GM06990 (cell line): ENCODE data around the gene DCXR.

ENCODE experiments used
- DNase-seq: peaks from one replicate; pipeline ENCODE4 v3.0.0-alpha.2; 2011; ENCODE audit not compliant: insufficient read length; ENCODE audit errors: extremely low read depth
- H3K27me3 ChIP-seq: replicated peaks from 2 replicates; pipeline ENCODE4 v1.6.0; 2011; ENCODE audit warnings: low read length; ENCODE audit not compliant: control insufficient read depth, insufficient read depth
- H3K36me3 ChIP-seq: 2 replicates; pipeline ENCODE4 v1.5.1; 2011; ENCODE audit warnings: low read length; ENCODE audit not compliant: control insufficient read depth, insufficient read depth
- H3K4me3 ChIP-seq: replicated peaks from 2 replicates; pipeline ENCODE4 v1.5.1; 2011; ENCODE audit warnings: low read depth, mild to moderate bottlenecking, control low read depth, low read length
- TF ChIP-seq, protein P1 (sequence below): IDR thresholded peaks from 2 replicates; pipeline ENCODE4 v1.5.1; 2011; ENCODE audit warnings: low read length, control low read depth, mild to moderate bottlenecking, inconsistent platforms; ENCODE audit not compliant: insufficient read depth, poor library complexity, severe bottlenecking

DCXR gene

DNA sequence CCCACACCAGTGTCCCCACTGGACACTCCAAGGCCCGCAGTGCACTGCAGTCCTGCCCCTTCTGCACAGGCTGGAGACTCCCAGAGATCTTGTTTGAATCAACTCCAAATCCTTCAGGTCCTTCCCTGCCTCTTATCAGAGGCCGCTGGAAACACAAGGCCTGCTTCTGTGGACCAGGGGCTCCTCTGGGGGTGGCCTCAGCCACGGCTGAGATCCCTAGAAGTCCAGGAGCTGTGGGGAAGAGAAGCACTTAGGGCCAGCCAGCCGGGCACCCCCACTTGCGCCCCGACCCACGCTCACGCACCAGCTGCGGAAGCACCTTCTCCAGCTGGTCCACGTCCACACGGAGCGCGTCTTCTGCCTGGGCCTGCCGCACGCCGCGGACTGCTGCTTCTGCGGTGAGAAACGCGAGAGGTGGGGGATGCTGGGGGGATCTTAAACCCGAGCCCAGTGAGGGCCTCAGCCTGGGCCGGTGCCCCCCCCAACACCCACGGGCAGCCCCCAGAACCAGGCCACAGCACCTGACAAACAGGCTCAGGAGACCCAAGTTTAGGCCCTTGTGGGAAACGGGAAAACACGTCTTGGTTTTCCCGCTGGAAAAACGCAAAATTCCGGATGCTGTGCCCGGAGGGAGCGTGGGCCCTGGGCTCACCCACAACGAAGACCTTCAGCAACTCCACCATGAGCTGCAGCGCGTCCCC is 18.4 kb downstream of the DCXR start:
- DNase-seq: no peak
- Histone ChIP-seq H3K4me3 (no peak overlapping the region), H3K36me3 (no peaks in the 10 kb centered on the region; the same call in none of the 2 replicates), H3K27me3 (no peaks in the 10 kb centered on the region)
- TF ChIP-seq, protein P1, sequence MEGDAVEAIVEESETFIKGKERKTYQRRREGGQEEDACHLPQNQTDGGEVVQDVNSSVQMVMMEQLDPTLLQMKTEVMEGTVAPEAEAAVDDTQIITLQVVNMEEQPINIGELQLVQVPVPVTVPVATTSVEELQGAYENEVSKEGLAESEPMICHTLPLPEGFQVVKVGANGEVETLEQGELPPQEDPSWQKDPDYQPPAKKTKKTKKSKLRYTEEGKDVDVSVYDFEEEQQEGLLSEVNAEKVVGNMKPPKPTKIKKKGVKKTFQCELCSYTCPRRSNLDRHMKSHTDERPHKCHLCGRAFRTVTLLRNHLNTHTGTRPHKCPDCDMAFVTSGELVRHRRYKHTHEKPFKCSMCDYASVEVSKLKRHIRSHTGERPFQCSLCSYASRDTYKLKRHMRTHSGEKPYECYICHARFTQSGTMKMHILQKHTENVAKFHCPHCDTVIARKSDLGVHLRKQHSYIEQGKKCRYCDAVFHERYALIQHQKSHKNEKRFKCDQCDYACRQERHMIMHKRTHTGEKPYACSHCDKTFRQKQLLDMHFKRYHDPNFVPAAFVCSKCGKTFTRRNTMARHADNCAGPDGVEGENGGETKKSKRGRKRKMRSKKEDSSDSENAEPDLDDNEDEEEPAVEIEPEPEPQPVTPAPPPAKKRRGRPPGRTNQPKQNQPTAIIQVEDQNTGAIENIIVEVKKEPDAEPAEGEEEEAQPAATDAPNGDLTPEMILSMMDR: no peak

DNA sequence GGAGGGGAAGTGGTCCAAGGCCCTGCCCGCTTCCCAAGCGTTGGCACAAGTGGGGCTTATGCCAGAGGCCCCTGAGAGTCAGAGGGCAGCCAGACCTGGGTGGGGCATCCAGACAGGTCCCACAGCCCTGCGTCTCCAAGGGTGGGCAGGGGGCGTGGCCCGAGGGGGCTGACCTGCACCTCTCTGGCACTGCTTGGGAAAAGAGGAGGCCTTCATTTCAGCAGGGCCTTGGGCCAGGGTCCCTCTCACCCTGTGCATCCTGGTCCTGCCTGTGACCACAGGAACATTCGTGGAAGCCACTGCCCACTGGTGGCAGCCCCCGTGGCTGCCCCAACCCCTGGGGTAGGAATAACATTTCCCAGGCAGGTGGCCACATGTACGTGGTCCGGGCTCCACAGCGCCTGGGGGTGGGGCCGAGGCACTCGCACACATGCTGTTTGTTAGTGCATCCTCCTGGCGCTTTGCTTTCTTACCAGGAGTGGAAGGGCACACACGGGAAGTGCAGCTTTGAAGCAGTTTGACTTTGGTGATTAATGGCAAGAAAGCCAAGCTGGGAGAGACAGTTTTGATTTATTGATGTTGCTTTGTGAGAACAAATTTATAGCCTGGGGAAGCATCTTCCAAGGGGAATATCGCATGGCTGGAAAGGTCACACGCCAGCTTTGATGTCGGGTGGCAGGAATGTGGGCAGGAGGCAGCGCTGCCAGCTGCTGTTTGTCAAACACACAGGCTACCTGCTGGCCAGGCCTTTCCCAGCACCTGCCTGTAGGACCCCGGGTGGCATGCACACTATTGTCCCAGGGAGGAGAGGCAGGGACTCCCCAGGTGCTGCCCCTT is 19.1 kb downstream of the DCXR start:
- Histone ChIP-seq H3K27me3 (no peaks in the 10 kb centered on the region), H3K36me3 (no peaks in the 10 kb centered on the region; the same call in none of the 2 replicates), H3K4me3 (no peak overlapping the region)
- DNase-seq: no peak
- TF ChIP-seq, protein P1: no peak

DNA sequence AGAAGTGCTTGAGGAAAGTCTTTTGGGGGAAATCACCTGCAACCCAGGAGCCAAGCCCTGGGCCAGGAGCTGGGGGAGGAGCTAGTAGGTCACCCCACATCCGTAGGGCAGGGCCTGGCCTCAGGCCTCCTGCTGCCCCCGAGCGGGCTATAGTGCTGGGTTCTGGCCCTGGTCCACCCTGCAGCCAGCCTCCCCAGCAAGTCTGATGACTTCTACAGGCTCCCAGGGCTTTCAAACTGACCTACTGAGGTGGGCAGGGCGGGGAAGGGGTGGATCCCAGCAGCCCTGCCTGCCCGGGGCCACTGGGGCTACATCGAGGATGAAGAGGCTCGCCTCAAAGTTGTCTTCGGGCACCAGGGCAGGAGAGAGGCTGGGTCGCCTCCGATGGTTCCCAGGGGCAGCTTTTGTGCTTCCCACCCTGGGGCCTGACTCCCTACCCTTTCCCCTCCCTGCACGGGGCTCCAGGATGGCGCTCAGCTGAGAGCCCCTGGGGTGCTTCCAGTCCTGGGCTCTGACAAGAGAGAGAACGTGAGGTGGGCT is 19.8 kb downstream of the DCXR start:
- H3K27me3 ChIP-seq: no peaks in the 10 kb centered on the region
- H3K4me3 ChIP-seq: no peak overlapping the region
- TF ChIP-seq, protein P1: no peak
- DNase-seq: no peak
- no peaks in the 10 kb centered on the region; the same call in none of the 2 replicates for H3K36me3 ChIP-seq

DNA sequence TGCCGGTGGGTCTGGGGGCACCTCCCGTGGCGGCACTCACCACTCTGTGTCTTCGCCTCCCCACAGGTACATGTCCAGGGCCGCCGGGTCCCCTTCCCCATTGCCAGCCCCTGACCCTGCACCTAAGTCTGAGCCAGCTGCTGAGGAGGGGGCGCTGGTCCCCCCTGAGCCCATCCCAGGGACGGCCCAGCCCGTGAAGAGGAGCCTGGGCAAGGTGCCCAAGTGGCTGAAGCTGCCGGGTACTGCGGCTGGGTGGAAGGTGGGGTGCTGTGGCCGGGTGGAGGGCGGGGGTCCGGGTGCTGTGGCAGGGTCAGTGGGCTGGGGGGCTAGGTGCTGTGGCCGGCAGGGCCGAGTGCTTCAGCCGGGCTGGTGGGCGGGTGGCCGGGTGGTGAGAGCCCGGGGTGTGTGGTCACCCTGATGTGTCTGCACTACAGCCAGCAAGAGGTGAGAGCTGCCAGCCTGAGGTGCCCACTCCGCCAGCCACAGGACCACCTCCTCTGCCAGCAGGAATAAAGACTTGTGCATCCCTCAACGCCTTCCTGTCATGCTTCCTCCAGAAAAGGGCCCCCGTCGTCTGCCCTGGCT is 20.5 kb downstream of the DCXR start:
- DNase-seq: no peak
- no peak overlapping the region for H3K4me3 ChIP-seq
- H3K27me3 ChIP-seq: no peaks in the 10 kb centered on the region
- no peaks in the 10 kb centered on the region; the same call in none of the 2 replicates for H3K36me3 ChIP-seq
- TF ChIP-seq, protein P1: no peak

DNA sequence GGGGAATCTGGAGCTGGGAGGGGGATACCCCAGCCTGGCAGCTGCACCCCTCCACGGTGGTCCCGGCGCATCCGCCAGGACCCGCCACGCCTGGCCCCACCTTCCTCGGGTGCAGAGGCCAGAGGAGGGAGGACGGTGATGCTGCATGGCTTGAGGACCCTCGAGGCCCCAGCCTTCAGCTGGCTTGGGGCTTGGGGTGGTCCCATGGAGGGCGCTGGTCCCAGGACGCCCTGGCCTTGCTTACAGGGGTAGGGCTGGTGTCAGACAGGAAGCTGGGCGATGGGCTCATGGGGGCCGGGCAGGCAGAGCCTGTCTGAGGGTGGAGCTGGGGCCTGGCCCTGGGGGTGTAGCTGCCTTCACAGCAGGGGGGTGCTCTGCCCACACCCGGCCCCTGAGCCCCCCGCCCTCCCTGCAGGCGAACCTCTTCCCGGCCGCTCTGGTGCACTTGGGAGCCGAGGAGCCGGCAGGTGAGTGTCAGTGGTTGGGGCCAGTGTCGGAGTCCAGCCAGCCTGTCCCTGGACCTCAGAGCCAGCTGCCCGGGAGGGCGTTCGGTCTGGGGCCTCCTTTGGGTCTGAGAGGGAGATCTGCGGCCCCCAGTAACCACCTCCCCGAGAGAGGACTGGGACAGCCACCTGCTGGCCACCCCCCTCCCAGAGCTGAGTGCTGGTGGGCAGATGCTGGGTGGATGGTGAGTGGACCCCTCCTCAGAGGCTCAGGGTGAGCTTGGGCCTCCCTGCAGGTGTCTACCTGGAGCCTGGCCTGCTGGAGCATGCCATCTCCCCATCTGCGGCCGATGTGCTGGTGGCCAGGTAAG is 21.2 kb downstream of the DCXR start:
- no peak overlapping the region for H3K4me3 ChIP-seq
- TF ChIP-seq, protein P1: no peak
- H3K36me3 ChIP-seq: no peaks in the 10 kb centered on the region; the same call in none of the 2 replicates
- no peaks in the 10 kb centered on the region for H3K27me3 ChIP-seq
- DNase-seq: no peak
